Loucy (cell line): ENCODE results near the gene SPPL2C.

Experiments used
- H2AFZ ChIP-seq: fragments of 200-600 bp; sonication (generic); 2 replicates; pipeline ENCODE4 v1.6.0; 2016; ENCODE audit warnings: antibody characterized with exemption, mild to moderate bottlenecking, low read length, moderate library complexity
- H3F3A ChIP-seq: fragments of 200-600 bp; 2 replicates; pipeline ENCODE4 v1.6.0; 2016; ENCODE audit warnings: antibody characterized with exemption, low read depth, mild to moderate bottlenecking
- H3K27me3 ChIP-seq: fragments of 200-600 bp; sonication (generic); 2 replicates; pipeline ENCODE4 v1.6.1; 2014; ENCODE audit warnings: low read length, mild to moderate bottlenecking; ENCODE audit not compliant: insufficient read depth, poor library complexity, severe bottlenecking
- H3K36me3 ChIP-seq: fragments of 200-600 bp; sonication (generic); 2 replicates; pipeline ENCODE4 v1.6.1; 2016; ENCODE audit warnings: low read length; ENCODE audit not compliant: insufficient read depth
- H3K4me1 ChIP-seq: fragments of 200-600 bp; sonication (generic); 2 replicates; pipeline ENCODE4 v1.5.1; 2014; ENCODE audit warnings: low read length, mild to moderate bottlenecking; ENCODE audit not compliant: insufficient read depth, poor library complexity, severe bottlenecking
- H3K4me2 ChIP-seq: fragments of 200-600 bp; sonication (generic); 2 replicates; pipeline ENCODE4 v1.6.0; 2014; ENCODE audit warnings: antibody characterized with exemption, low read length, low read depth, mild to moderate bottlenecking; ENCODE audit not compliant: poor library complexity, severe bottlenecking
- H3K4me3 ChIP-seq: fragments of 200-600 bp; sonication (generic); 2 replicates; pipeline ENCODE4 v1.5.1; 2014; ENCODE audit warnings: low read length, mild to moderate bottlenecking, mixed read lengths; ENCODE audit not compliant: poor library complexity, severe bottlenecking
- H3K79me2 ChIP-seq: fragments of 200-600 bp; sonication (generic); 2 replicates; pipeline ENCODE4 v1.6.1; 2014; ENCODE audit warnings: low read length; ENCODE audit not compliant: insufficient read depth
- H3K9ac ChIP-seq: fragments of 200-600 bp; sonication (generic); 2 replicates; pipeline ENCODE4 v1.6.0; 2014; ENCODE audit warnings: mild to moderate bottlenecking, low read depth, low read length, moderate library complexity; ENCODE audit not compliant: poor library complexity, severe bottlenecking
- H3K9me2 ChIP-seq: fragments of 200-600 bp; sonication (generic); replicated peaks from 2 replicates; pipeline ENCODE4 v1.6.1; 2016; ENCODE audit warnings: low read depth, low read length, mixed read lengths
- H3K9me3 ChIP-seq: fragments of 200-600 bp; sonication (generic); 2 replicates; pipeline ENCODE4 v1.6.1; 2014; ENCODE audit warnings: mild to moderate bottlenecking, antibody characterized with exemption, low read length, low read depth; ENCODE audit not compliant: insufficient read depth
- H4K20me1 ChIP-seq: fragments of 200-600 bp; sonication (generic); 2 replicates; pipeline ENCODE4 v1.6.0; 2014; ENCODE audit warnings: antibody characterized with exemption, low read length, mild to moderate bottlenecking; ENCODE audit not compliant: insufficient read depth, poor library complexity, severe bottlenecking
- EZH2phosphoT487 ChIP-seq: fragments of 200-600 bp; IDR thresholded peaks from 2 replicates; pipeline ENCODE4 v1.6.1; 2018; ENCODE audit warnings: antibody characterized with exemption, mild to moderate bottlenecking, moderate library complexity, borderline replicate concordance
- TF ChIP-seq, protein P1 (sequence below): fragments of 200-600 bp; sonication (generic); conservative IDR thresholded peaks from 2 replicates; pipeline ENCODE4 v1.5.1; 2014; ENCODE audit warnings: mild to moderate bottlenecking, antibody characterized with exemption, low read length

SPPL2C gene

DNA sequence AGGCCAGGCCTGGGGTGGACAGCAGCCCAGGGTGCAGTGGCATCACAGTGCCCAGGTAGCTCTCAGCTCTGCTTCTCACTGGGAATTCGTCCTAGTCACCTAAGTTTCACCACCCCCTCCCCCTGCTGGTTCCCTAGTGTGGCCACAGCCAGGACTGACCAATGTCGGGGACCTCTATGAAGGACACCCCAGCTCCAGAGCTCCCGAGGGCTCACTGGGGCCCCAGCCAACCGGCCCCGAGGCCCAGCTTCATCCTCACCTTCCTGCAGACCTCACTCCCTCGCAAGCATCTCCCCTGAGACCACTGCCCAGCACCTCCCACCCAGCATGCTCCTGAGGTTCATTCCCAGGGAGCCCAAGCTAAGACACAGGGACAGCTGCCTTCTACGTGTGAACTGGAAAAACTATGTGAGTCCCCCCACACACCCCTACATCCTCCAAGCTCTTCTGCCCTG lies 4.9 kb downstream of the SPPL2C start:
- TF ChIP-seq, protein P1, sequence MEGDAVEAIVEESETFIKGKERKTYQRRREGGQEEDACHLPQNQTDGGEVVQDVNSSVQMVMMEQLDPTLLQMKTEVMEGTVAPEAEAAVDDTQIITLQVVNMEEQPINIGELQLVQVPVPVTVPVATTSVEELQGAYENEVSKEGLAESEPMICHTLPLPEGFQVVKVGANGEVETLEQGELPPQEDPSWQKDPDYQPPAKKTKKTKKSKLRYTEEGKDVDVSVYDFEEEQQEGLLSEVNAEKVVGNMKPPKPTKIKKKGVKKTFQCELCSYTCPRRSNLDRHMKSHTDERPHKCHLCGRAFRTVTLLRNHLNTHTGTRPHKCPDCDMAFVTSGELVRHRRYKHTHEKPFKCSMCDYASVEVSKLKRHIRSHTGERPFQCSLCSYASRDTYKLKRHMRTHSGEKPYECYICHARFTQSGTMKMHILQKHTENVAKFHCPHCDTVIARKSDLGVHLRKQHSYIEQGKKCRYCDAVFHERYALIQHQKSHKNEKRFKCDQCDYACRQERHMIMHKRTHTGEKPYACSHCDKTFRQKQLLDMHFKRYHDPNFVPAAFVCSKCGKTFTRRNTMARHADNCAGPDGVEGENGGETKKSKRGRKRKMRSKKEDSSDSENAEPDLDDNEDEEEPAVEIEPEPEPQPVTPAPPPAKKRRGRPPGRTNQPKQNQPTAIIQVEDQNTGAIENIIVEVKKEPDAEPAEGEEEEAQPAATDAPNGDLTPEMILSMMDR, result no peak
- no peak for TF ChIP-seq EZH2phosphoT487
- H3K79me2 ChIP-seq, result no peaks in the 10 kb centered on the region
- H3K9me2 ChIP-seq, result no peaks in the 10 kb centered on the region
- no peaks in the 10 kb centered on the region for H3K27me3 ChIP-seq
- no peak overlapping the region for H3K4me2 ChIP-seq
- no peaks in the 10 kb centered on the region for H3F3A ChIP-seq
- H4K20me1 ChIP-seq, result no peaks in the 10 kb centered on the region
- no peaks in the 10 kb centered on the region for H3K9me3 ChIP-seq
- H3K4me1 ChIP-seq, result no peaks in the 10 kb centered on the region
- no peaks in the 10 kb centered on the region for H3K36me3 ChIP-seq
- no peak overlapping the region for H3K4me3 ChIP-seq
- H3K9ac ChIP-seq, result no peak overlapping the region
- H2AFZ ChIP-seq, result no peak overlapping the region

DNA sequence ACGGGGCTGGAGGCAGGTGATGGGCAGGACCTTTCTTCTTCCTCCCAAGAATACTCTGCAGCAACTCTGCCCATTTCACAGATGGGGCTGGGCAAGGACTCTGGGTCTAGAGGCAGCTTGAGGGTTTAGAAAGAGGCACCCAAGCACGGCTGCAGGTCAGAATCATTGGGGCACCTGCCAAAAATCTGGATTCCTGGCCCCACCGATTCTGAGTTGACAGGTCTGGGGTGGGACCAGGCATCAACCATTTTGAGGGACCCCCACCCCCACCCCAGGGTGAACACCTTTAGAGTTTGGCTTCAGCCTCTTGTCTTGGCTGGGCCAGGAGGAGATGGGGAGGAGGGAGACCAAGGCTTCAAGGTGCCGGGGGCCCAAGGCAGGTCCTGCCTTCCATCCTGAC lies 5.3 kb downstream of the SPPL2C start:
- Histone ChIP-seq H3F3A (no peaks in the 10 kb centered on the region), H4K20me1 (no peaks in the 10 kb centered on the region), H3K4me1 (no peaks in the 10 kb centered on the region), H3K9me2 (no peaks in the 10 kb centered on the region), H3K79me2 (no peaks in the 10 kb centered on the region), H3K4me2 (no peak overlapping the region), H3K4me3 (no peak overlapping the region), H3K36me3 (no peaks in the 10 kb centered on the region), H3K9me3 (no peaks in the 10 kb centered on the region), H2AFZ (no peak overlapping the region), H3K27me3 (no peaks in the 10 kb centered on the region), H3K9ac (no peak overlapping the region)
- TF ChIP-seq, protein P1, result no peak
- TF ChIP-seq EZH2phosphoT487, result no peak

DNA sequence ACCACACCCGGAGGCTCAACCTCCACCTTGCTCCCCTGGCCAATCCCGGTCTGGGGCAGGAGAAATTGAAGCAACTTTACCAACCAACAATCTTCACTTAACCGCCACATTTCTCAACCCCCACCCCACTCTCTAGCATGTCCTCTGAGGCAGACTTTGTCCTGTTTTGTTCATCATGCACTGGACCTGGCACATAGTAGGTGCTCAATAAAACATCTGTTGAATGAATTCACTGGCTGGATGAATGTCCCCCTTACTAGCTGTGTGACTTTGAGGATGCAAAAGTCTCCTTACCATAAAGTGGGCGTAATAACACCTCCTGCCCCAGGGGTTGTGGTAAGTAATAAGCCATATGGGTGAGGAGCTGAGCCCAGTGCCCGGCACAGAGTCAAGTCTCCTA lies 5.8 kb downstream of the SPPL2C start:
- no peaks in the 10 kb centered on the region for H3K27me3 ChIP-seq
- TF ChIP-seq EZH2phosphoT487, result no peak
- TF ChIP-seq, protein P1, result no peak

More for the DNA sequence above, 5.8 kb downstream of the SPPL2C start:
- Histone ChIP-seq H3F3A (no peaks in the 10 kb centered on the region), H3K36me3 (no peaks in the 10 kb centered on the region), H3K4me1 (no peaks in the 10 kb centered on the region), H3K4me2 (no peak overlapping the region), H3K9me3 (no peaks in the 10 kb centered on the region), H3K4me3 (no peak overlapping the region), H2AFZ (no peak overlapping the region), H4K20me1 (no peaks in the 10 kb centered on the region), H3K9me2 (no peaks in the 10 kb centered on the region), H3K79me2 (no peaks in the 10 kb centered on the region), H3K9ac (no peak overlapping the region)
